ENCODE measurements around the gene OSBPL1A.
"Not testable (repeated sequence)": the region's sequence is repeated elsewhere in the genome, so short reads cannot be mapped to it uniquely, and the experiment has no call there.

GRCh38 chr18:24359787-24360530 is 37.7 kb downstream of the OSBPL1A start:
- TF ChIP-seq RAD21 (IDR thresholded peaks at IDR 0.05; ENCODE audit: low read length), result peak; percentile 88
- TF ChIP-seq YY1 (IDR thresholded peaks at IDR 0.05; ENCODE audit: low read depth); POLR2AphosphoS5 (IDR thresholded peaks at IDR 0.05; ENCODE audit: low read depth, low read length); RCOR1 (IDR thresholded peaks at IDR 0.05; ENCODE audit: low read length); FOSL2 (IDR thresholded peaks at IDR 0.05; ENCODE audit: borderline replicate concordance, low read depth); EZH2phosphoT487 (IDR thresholded peaks at IDR 0.05; ENCODE audit: borderline replicate concordance, low read depth): not testable (repeated sequence)
- peak; percentile 83 for TF ChIP-seq CTCF (IDR thresholded peaks at IDR 0.05)

Data from SK-N-SH (cell line).